K562 (cell line): Measurements from ENCODE around the gene ZNF474. TPM values are rescaled to one million over a fixed set of nuclear protein-coding genes. Genes with fewer than 3 reads are reported as not detected.
A peak's percentile ranks its signal among the peaks of the same experiment; 100 is the strongest.

Experiments
- ARHGAP35 ChIP-seq: fragments of 450-650 bp; IDR thresholded peaks from 2 replicates; pipeline ENCODE4 v1.6.1; 2018; ENCODE audit not compliant: partially characterized antibody
- BRF1 ChIP-seq: IDR thresholded peaks from 3 replicates; pipeline ENCODE4 v1.6.1; 2011; ENCODE audit warnings: borderline replicate concordance, mild to moderate bottlenecking; ENCODE audit not compliant: insufficient read length; ENCODE audit errors: extremely low read depth
- CBX3 ChIP-seq, 2 experiments: IDR thresholded peaks; 1 replicate in 1 of 2; 2 replicates in 1 of 2; pipeline ENCODE4 v1.6.1; 2012; ENCODE audit warnings: inconsistent platforms in 2 of 2, low read length in 2 of 2, borderline replicate concordance in 1 of 2, control low read depth in 1 of 2
- CREB3 ChIP-seq: fragments of 450-650 bp; conservative IDR thresholded peaks from 2 replicates; pipeline ENCODE4 v1.6.1; 2016; ENCODE audit warnings: missing genetic modification characterization, low read depth, mild to moderate bottlenecking, missing compliant biosample characterization, moderate library complexity
- KHSRP ChIP-seq: fragments of 450-650 bp; IDR thresholded peaks from 2 replicates; pipeline ENCODE4 v1.6.1; 2017
- KLF16 ChIP-seq: IDR thresholded peaks from 2 replicates; pipeline ENCODE4 v1.6.1; 2016; ENCODE audit warnings: antibody characterized with exemption
- MYC ChIP-seq, 2 experiments: fragments of 250-450 bp in 1 of 2; sonication (Bioruptor Pico) in 1 of 2; IDR thresholded peaks; 2 replicates each; pipeline versions ENCODE4 v1.5.1 to v1.6.1; 2012 to 2021; ENCODE audit warnings: low read depth in 2 of 2, borderline replicate concordance in 1 of 2, improper control_type of control experiment in 1 of 2, low read length in 1 of 2, mild to moderate bottlenecking in 1 of 2, moderate library complexity in 1 of 2
- NCOA1 ChIP-seq: fragments of 450-650 bp; IDR thresholded peaks from 2 replicates; pipeline ENCODE4 v1.6.1; 2016; ENCODE audit warnings: low read depth
- SFPQ ChIP-seq: fragments of 200-400 bp; formaldehyde crosslinking; IDR thresholded peaks from 2 replicates; pipeline ENCODE4 v1.6.1; 2017; ENCODE audit warnings: mild to moderate bottlenecking, low read depth, low read length, moderate library complexity
- SMARCA4 ChIP-seq: fragments of 450-650 bp; IDR thresholded peaks from 2 replicates; pipeline ENCODE4 v1.6.1; 2016
- SRSF3 ChIP-seq: fragments of 200-400 bp; formaldehyde crosslinking; IDR thresholded peaks from 2 replicates; pipeline ENCODE4 v1.6.1; 2016; ENCODE audit warnings: mild to moderate bottlenecking, low read length, moderate library complexity; ENCODE audit not compliant: insufficient read depth
- TAF9B ChIP-seq: fragments of 450-650 bp; IDR thresholded peaks from 2 replicates; pipeline ENCODE4 v1.6.1; 2018; ENCODE audit warnings: mild to moderate bottlenecking; ENCODE audit not compliant: partially characterized antibody
- TSHZ1 ChIP-seq: fragments of 250-450 bp; sonication (Bioruptor Pico); IDR thresholded peaks from 2 replicates; pipeline ENCODE4 v1.4.0; 2020; ENCODE audit warnings: mild to moderate bottlenecking, moderate library complexity
- ZNF274 ChIP-seq: IDR thresholded peaks from 2 replicates; pipeline ENCODE4 v1.6.1; 2011; ENCODE audit warnings: low read depth, mild to moderate bottlenecking, low read length, moderate library complexity, borderline replicate concordance
- ZNF324 ChIP-seq: fragments of 250-450 bp; sonication (Bioruptor Pico); IDR thresholded peaks from 2 replicates; pipeline ENCODE4 v1.4.0; 2020; ENCODE audit warnings: mild to moderate bottlenecking
- ZNF57 ChIP-seq: fragments of 450-650 bp; formaldehyde crosslinking; IDR thresholded peaks from 2 replicates; pipeline ENCODE4 v1.4.0; 2020; ENCODE audit warnings: mild to moderate bottlenecking, moderate library complexity
- polyA plus RNA-seq, 8 experiments: library from polyadenylated mRNA; depleted of rRNA in 4 of 8; stranded (reverse) in 5 of 8; unstranded in 3 of 8; fragments of >200 nt; fragmentation: Nextera tagmentation in 2 of 8; fragmentation: Illumina TruSeq in 1 of 8; extraction: Ambion mirVana in 2 of 8; extraction: Trizol in 1 of 8; gene quantifications; 2 replicates each; pipeline versions ENCODE4 v1.2.1 to v1.2.3, GENCODE V29; 2011 to 2014; ENCODE audit warnings: inconsistent platforms in 1 of 8, missing spikeins in 1 of 8
- total RNA-seq, 7 experiments: library from RNA; depleted of rRNA in 6 of 7; stranded (reverse); fragments of >200 nt in 6 of 7; fragmentation: Illumina TruSeq in 2 of 7; extraction: Trizol in 2 of 7; gene quantifications; 2 replicates each; pipeline versions ENCODE4 v1.2.1 to v1.2.3, GENCODE V29; 2011 to 2021; ENCODE audit warnings: low replicate concordance in 1 of 7
- TF ChIP-seq, protein P1 (sequence below): sonication (generic); formaldehyde crosslinking; IDR thresholded peaks from 2 replicates; pipeline ENCODE4 v1.8.1; 2023; ENCODE audit warnings: mild to moderate bottlenecking, missing genetic modification reagents, moderate library complexity
- TF ChIP-seq, protein P2 (sequence below): fragments of 450-650 bp; IDR thresholded peaks from 2 replicates; pipeline ENCODE4 v1.6.1; 2016; ENCODE audit warnings: antibody characterized with exemption

Gene ZNF474
- total and polyA plus RNA-seq, 9 of the 15 experiments (the other 6 are each of a cell fraction or from before 2014, with no cell fraction given), result 0.16 to 0.62 (median 0.39) TPM

DNA sequence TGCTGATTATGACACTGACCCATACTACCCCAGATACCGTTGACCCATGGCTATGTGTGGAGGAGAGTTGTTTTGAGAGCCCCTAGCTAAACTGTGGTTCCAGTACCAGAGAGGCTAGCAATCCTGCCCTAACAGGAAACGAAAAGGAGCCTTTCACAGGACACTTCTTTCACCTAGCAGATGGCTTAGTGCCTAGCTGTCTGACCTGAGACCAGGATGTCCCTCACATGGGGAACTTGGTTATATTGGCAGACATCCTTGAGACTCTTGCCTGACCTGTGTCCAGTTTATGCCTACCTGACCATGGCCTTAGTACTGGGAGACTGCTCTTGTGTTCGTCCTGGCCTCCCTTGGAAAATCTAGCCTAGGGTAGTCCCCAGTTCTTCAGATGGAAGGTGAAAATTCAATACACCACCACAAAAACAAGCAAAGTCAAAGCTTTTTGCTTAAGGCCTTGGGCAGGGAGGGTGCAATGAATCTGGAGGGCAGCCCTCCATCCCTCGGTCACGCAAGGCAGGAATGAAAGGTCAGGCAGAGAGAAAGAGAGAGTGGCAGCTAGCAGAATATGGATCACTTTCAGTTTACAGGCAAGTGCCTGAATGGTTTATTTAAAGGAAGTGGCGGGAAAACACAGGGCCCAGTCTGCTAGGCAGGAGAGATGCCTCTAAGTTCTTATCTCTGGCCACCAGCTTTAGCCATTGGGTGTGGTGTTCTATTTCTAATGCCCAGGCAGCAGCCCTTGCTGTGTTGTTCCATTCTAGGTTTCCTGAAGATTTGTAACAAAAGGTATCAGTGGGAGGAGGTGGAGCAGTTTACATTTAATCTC is 16.4 kb upstream of the ZNF474 start (continued):
- TF ChIP-seq ZNF274 (no peak), NCOA1 (0 out of 2 replicates have a peak, but pooled peaks have one; percentile 69), ARHGAP35 (no peak), ZNF324 (CRISPR knock-in tag) (no peak), ZNF57 (CRISPR knock-in tag) (no peak), CREB3 (tag) (peak; percentile 81), KLF16 (peak; percentile 85), CBX3 (IDR thresholded peaks at IDR 0.05; ENCODE audit: borderline replicate concordance in 1 of 2, low read length in 2 of 2) (peak in 1 of 2 experiments; percentile 71; a peak in 2 of 3 replicates), TAF9B (peak; percentile 37), SMARCA4 (peak; percentile 95), SRSF3 (no peak), MYC (IDR thresholded peaks at IDR 0.05; ENCODE audit: low read depth, low read length) (no peak), MYC (CRISPR knock-in tag; IDR thresholded peaks at IDR 0.05; ENCODE audit: borderline replicate concordance, low read depth) (no peak), SFPQ (no peak), BRF1 (no peak), TSHZ1 (CRISPR knock-in tag) (no peak), KHSRP (no peak)
- TF ChIP-seq, protein P1, sequence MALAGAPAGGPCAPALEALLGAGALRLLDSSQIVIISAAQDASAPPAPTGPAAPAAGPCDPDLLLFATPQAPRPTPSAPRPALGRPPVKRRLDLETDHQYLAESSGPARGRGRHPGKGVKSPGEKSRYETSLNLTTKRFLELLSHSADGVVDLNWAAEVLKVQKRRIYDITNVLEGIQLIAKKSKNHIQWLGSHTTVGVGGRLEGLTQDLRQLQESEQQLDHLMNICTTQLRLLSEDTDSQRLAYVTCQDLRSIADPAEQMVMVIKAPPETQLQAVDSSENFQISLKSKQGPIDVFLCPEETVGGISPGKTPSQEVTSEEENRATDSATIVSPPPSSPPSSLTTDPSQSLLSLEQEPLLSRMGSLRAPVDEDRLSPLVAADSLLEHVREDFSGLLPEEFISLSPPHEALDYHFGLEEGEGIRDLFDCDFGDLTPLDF (CRISPR knock-in tag), result peak; percentile 91
- TF ChIP-seq, protein P2, sequence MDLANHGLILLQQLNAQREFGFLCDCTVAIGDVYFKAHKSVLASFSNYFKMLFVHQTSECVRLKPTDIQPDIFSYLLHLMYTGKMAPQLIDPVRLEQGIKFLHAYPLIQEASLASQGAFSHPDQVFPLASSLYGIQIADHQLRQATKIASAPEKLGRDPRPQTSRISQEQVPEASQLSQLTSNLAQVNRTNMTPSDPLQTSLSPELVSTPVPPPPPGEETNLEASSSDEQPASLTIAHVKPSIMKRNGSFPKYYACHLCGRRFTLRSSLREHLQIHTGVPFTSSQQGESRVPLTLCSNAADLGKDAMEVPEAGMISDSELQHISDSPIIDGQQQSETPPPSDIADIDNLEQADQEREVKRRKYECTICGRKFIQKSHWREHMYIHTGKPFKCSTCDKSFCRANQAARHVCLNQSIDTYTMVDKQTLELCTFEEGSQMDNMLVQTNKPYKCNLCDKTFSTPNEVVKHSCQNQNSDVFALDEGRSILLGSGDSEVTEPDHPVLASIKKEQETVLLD, result peak; percentile 61; the same call in 1 of the 2 replicates
